ENCODE measurements around the gene XCL1.

The XCL1 gene

DNA sequence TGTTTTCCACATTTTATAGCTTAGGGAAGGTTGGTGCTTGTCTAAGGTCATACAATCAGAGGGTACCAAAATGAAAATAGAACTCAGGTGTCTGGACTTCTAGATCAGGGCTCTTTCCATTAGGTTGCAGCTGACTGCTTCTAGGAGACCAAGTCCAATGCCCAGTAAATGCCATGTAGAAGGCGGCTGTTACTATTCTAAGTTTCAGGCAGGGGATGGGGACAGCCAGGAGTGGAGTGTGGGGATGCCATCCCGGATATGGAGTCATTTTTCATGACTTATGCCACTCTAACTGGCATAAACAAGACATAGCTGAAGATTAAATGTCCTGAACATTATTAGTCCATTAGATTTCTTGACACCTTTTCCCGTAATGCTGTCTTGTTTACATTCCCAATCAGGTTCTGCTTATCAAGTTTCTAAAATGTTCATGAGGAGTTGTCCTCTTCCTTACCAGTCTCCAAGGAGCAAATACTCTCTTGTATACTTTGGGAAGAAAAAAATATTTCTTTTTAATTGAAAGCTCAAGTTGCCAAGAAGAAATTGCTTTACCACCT is 31.5 kb downstream of the XCL1 start:
- DNase-seq, result no peak

DNA sequence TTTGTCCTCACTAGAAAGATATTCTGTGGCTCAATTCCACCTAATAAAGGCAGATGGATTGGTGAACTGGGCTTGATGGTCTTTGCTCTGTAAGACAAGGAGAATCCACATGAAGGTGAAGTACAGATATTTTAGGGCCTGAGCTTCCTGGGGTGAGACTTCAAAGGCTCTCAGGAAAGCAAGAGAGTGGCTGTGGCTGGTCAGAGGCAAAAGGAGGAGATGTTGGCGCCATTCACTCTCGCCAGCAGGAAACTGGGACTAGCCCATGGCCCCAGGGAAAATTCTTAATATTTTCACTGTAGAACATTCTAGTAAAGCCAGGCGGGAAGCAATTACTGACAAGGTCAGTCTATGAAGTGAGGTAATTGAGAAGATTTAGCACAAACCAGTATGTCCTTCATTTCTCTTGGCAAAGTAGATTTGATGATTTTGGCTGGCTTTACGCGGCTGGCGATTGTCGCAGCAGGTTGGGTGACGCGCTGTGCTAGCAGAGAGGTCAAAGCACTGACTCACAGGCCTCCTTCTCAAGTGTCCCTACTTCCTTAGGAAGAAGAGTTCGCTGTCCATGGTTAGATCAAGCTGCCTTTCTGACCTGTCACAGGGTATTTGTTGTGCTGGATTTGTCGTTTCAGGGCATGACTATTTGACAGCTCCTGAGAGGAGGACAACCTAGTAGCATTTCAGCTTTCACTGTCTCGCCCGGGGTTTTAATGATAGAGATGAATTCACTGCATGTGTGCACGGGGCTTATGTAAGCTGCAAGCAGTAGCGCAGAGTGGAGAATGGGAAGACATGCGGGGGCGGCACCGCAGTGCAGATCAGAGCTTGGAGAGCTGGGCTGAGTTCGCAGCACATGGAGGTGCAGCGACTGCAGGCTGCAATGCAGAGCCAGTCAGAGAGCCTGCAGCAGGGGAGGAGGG is 32.7 kb downstream of the XCL1 start:
- no peak for DNase-seq

DNA sequence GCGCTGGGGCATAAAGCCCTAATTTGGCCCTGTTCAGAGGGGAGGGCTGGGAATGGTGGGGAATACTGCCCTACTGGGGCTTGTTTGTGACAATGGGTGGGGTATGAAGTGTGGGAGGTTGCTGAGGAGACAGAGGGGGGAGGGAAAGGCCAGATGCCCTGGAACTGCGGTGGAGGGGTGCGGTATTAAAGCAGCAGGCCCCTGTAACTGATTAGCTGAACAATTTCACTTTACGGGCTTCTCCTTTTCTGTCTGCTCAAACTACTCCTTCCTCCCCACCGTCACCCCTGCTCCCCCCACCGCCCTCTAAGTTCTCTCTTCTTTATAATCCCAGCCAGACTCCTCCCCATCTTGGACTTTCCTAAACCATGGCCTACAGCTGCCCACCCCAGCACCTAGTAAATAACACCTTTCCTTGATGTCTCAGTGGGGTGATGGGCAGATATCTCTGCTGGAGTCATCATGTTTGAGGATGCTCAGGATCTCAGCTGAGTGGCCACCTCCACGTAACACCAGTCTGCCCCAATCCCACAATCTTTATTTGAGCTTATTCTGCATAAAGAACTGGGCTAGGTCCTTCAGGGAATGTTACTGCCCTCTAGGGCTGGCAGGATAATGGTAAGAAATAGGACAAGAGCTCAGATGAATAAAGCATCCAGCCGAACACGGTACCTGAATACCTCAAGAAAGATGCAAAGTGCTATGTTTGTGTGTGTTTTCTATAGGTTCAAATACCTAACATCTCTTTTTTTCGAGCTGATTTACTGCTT is 33.5 kb downstream of the XCL1 start:
- DNase-seq, result no peak

DNA sequence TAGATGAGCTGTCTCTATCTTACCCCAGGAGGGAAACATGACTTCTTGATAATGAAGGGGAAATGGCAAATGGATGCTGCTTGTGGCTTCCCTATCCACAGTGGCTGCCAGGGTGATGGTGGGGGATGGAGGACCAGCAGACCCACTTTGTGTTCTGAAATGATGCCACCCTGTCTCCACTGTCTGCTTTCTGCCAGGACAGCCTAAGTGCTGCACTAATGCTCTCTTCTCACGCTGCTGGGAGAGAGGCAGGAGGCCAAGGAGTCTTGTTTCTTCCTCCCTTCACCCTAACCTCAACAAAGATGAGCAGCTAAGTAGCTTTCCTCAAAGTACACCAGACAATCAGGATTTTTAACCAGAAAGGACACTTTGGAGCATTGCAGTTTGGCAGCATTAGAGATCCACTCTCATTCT is 36.6 kb downstream of the XCL1 start:
- no peak for DNase-seq

DNA sequence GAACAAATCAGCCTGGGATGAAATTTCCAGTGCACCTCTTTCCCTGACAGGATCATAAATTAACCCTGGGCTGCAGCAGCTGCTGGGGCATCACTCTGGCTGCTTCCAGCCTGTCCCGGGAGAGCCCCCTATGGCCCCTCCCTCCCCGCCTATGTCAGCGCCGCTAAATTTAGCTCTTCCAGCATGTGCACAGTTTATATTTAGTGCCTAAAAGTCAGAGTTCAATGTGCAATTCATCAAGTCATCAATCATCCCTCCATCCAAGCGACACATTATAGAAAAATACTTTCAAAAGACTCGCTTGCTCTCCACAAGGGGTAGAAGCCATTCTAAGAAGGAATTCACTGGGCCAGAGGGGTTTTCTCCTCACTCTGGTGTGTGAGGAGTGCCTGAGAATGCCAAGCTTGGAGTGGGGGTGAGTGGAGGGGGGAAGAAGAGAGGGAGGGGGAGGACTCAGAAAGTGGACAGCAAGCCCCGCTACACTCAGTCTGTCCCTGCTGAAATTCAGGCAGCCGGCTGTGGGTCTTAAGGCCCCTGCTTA is 37.4 kb downstream of the XCL1 start:
- no peak for DNase-seq

DNA sequence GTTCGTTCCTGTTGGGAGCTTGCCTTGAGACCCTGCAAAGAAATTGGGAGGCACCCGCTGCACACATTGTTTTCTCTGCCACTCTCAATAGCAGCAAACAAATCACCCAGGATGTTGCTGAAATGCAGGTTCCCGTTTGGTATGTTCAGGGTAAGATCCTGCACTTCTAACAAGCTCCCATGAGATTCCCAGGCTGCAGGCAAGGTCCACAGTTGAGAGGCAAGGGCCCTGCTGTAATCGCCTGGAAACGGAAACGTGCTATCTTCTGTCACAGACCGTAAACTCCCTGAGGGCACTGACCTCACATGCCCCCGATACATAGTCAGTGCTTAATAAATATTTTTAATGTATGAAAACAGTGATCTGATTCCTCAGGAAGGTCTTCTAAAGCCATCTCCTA is 37.8 kb downstream of the XCL1 start:
- peak; percentile 18 for DNase-seq

DNA sequence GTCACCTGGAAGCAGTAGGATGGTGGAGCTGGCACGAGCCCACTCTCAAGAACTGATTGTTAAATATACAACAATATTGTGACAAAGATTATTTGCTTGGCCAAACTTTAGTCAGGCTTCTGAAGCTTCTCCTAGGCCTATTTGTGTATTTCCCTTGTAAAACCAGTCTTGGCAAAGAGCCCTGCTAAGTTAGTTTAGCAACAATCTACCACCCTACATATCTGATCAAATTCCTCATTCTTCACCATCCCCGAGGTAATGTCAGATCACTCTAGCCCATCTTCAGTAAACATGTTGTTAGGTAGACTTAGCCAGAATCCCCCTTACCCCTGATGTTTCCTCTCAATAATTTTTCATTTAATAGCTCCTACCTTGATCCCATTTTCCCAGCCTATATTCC is 39.6 kb downstream of the XCL1 start:
- no peak for DNase-seq

DNA sequence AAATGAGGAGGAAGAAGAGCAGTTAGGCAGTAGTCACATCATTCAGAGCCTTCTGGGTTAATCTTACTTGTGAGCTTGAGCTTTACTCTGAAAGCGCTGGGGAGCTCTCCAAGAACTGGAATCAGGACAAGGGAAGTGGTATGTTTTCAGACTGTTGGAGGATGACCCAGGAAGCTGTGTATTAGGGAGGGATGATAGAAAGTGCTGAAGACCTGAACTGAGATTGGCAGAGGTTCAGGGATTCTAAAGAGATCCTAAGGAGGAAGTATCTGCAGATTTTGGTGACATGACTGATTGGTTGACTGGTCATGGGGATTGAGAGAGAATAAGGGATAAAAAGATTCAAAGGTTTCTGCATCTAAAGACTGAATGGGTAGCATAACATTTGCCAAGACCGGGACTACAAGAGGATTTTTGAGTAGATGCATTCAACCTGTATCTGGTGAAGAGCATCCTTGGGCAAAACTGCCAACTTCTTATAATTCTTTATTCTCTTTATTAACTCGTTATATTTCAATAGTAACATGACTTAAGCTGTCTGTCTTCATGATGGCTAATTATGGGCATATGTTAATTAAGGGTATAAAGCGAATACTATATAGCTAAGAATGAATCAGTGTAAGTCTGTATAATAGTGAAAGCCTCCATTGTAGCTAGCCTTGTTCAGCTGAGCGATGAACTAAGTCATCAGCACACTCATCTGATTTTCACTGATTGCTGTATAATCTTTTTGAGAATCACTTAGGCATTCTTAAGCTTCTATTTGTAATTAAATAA is 41.8 kb downstream of the XCL1 start:
- no peak for DNase-seq

DNA sequence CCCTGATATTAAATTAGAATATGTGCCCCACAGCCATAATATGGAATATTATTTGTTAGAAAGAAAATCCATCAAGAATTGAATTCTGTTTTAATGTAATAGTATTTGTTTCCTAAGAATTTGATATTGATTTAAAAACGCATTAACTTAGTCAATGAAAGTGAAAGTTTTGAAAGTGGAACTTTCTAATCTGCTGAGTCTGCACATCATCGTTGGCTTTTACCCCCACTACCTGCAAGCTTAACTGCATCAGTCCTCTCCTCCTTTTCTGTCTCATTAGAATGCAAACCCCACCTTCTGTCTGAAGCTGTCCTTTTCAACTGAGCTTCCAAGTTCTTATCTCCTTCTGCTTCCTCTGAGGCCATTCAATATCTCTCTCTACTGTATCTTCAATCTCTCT is 42.5 kb downstream of the XCL1 start:
- no peak for DNase-seq

DNA sequence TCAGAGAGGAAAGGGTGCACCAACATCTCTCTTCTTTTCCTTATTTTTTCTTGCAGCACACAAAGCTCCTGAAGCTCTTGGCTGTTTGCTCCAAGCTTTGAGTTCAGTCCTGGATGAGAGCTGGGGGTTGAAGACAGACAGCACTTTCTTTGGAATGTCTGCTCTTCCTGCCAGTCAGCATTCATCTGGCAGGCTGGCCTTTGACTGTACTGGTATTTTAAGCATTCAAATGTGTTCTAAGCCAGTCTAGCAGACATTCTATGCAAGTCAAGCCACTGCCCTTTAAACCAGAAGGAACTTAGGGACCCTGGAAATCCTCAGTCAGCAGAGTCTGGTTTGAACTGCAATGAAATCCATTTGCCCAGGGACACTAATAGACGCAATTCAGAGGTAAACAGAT is 45.0 kb downstream of the XCL1 start:
- no peak for DNase-seq

DNA sequence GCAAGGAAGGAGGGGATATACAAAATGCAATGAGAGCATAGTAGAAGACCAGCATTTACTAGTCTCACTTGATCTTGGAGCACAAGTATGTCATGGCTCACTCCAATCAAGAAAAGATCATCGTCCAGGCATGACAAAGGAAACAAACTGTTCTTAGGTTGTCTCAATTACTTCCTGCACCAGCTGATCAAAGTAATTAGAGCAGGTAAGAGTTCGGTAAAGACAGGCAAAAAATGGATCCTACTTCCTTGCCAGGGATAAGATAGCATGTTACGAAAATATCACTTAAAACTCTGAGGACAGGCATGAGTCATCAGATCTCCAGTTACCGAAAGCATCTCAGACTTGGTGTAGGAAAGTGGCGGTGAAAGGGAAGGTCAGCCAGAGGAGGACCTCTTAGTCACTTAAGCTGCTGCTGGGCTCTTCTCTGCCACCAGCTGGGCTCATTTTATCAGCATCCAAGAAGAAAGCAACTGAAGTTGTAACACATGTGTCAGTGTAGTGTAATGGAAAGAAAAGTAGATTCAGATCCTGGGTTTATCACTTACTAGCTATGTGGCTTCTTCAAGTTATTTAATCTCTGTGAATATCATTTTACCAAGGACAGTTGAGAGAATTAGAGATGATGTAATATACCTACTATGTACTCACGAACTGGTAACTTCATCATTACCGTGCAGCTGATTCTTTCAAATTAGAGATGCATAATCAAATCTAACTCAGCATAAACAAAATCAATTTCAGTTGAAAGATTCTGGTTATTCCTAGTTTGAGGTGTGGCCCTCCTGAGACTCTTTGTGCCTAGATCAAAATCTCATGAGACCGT is 46.8 kb downstream of the XCL1 start:
- peak; percentile 7 for DNase-seq

DNA sequence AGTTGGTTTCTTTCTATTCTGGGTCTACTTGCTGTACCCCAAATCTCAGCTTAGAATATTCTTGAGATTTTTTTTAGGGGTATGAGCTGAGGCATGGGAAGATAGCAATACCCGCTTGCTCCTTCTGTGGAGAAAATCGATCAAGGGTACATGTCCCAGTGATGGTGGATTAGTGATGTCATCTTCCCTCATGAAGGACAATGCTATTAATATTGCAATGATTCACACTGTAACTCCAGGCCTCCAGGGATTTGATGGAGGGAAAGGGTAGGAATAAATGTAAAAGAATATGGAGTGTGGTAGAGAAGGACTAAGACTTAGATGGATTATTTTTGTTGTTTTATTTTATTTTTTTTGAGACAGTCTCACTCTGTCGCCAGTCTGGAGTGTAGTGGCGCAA is 47.4 kb downstream of the XCL1 start:
- no peak for DNase-seq

DNA sequence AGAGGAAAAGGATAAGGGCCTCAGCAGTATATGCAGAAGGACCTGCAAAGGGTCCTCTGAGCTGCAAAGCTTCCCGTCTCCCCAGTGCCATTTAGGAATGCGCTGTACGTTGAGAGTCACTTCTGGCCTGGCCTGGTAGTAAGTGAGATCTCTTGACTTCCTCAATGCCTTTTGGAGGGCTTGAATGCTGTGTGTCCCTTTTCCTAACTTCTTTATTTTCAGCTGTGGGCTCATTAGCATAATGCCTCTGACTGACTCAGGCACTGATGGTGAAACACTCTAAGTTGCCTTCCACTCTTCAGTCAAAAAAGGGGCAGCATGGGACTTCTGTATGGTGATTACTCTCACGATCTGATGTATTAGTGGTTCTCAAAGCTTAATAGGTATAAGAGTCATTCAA is 49.9 kb downstream of the XCL1 start:
- DNase-seq, result no peak

DNA sequence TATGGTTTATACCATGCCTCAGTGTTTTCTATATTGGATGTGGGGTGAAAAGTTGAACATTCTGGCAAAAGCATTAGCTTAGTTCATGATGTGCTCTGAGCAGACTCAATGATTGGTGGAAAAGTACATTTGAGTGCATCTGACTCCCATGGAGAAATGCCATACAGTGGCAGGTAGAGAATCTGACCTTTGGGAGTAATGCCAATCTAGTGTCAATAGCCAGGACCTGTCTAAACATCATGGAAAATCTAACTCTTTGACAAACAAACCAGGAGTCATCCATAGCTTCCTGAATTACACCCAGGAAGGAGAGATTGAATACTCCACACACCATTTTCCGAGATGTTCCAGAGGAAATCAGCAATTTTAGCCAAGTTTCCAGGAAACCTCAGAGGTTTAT is 51.0 kb downstream of the XCL1 start:
- no peak for DNase-seq

DNA sequence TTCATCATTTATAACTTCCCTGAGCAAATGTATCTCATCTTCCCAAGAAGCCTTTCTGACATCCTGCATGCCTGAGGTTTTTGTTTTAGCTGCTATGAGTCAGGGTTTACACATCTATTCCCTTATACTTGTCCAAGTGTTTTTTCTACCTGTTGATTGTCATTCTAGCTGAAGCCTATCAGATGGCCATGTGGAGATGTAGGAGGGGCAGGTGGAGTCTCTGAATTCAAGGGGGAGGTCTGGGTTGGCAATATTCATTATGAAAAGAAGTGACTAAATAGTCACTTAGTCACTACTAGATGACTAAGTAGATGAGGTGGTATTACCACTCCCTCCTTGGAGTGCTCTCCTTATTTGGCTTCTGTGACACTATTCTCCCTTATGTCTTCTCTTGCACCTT is 52.4 kb downstream of the XCL1 start:
- DNase-seq, result no peak

DNA sequence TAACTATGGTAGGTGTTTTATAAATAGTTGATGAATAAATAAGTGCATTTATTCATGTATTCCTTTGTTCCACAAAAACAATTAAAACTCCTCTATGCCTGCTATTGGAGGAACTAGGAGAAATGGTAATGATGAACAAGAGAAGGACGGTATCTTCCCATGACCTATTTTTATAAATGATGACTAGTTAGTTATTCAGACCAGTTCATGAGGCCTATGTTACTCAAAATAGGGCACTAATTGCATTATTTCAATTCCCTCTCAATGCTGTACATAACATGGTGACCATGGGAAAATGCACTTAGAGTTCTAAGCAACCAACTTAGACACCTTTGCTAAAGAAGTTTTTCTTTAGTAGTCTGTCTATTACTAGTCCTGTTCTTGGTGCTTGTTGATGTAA is 53.1 kb downstream of the XCL1 start:
- DNase-seq, result no peak
